WTC11 (cell line): ENCODE measurements around the gene XPOT. TPM values are rescaled to one million over a fixed set of nuclear protein-coding genes. Genes with fewer than 3 reads are reported as not detected.

Experiments used
- CDX4 ChIP-seq: fragments of 250-450 bp; sonication (Bioruptor Pico); IDR thresholded peaks from 2 replicates; pipeline ENCODE4 v1.9.0; 2021; ENCODE audit warnings: moderate library complexity, mild to moderate bottlenecking, inconsistent platforms, borderline replicate concordance
- E2F4 ChIP-seq: sonication (generic); formaldehyde crosslinking; IDR thresholded peaks from 2 replicates; pipeline ENCODE4 v1.8.1; 2022; ENCODE audit warnings: low read depth, mild to moderate bottlenecking, moderate library complexity, missing genetic modification reagents, borderline replicate concordance
- GABPB1 ChIP-seq: sonication (generic); formaldehyde crosslinking; IDR thresholded peaks from 2 replicates; pipeline ENCODE4 v1.8.1; 2023; ENCODE audit warnings: mild to moderate bottlenecking, missing genetic modification reagents
- GRHL2 ChIP-seq: fragments of 250-450 bp; sonication (Bioruptor Pico); IDR thresholded peaks from 2 replicates; pipeline ENCODE4 v1.8.0; 2022; ENCODE audit warnings: mild to moderate bottlenecking, moderate library complexity; ENCODE audit not compliant: insufficient replicate concordance, severe bottlenecking
- GTF2I ChIP-seq: fragments of 250-450 bp; sonication (Bioruptor Pico); conservative IDR thresholded peaks from 2 replicates; pipeline ENCODE4 v1.4.0; 2021; ENCODE audit warnings: mild to moderate bottlenecking
- HMGA2 ChIP-seq: fragments of 250-450 bp; sonication (Bioruptor Pico); IDR thresholded peaks from 2 replicates; pipeline ENCODE4 v1.4.0; 2021; ENCODE audit warnings: mild to moderate bottlenecking, moderate library complexity
- MXD4 ChIP-seq: fragments of 250-450 bp; sonication (Bioruptor Pico); IDR thresholded peaks from 2 replicates; pipeline ENCODE4 v1.8.0; 2021; ENCODE audit warnings: mild to moderate bottlenecking, moderate library complexity, borderline replicate concordance
- MYBL2 ChIP-seq: sonication (generic); formaldehyde crosslinking; IDR thresholded peaks from 2 replicates; pipeline ENCODE4 v1.8.1; 2023; ENCODE audit warnings: mild to moderate bottlenecking, moderate library complexity, missing genetic modification reagents
- NFE2L1 ChIP-seq: sonication (generic); formaldehyde crosslinking; IDR thresholded peaks from 2 replicates; pipeline ENCODE4 v1.8.1; 2023; ENCODE audit warnings: missing genetic modification reagents
- NFYB ChIP-seq: sonication (generic); formaldehyde crosslinking; conservative IDR thresholded peaks from 2 replicates; pipeline ENCODE4 v1.8.0; 2022; ENCODE audit warnings: low read depth, missing genetic modification reagents
- RELA ChIP-seq: sonication (generic); formaldehyde crosslinking; IDR thresholded peaks from 2 replicates; pipeline ENCODE4 v1.8.1; 2022; ENCODE audit warnings: missing genetic modification reagents, mild to moderate bottlenecking, borderline replicate concordance
- TCF7 ChIP-seq: sonication (generic); formaldehyde crosslinking; IDR thresholded peaks from 2 replicates; pipeline ENCODE4 v1.8.0; 2022; ENCODE audit warnings: mild to moderate bottlenecking, low read depth, missing genetic modification reagents, moderate library complexity
- TEAD4 ChIP-seq: sonication (generic); formaldehyde crosslinking; IDR thresholded peaks from 2 replicates; pipeline ENCODE4 v1.8.0; 2022; ENCODE audit warnings: mild to moderate bottlenecking, missing genetic modification reagents
- ZNF138 ChIP-seq: sonication (generic); formaldehyde crosslinking; conservative IDR thresholded peaks from 2 replicates; pipeline ENCODE4 v1.8.1; 2022; ENCODE audit warnings: mild to moderate bottlenecking, moderate library complexity, missing genetic modification reagents
- ZNF263 ChIP-seq: sonication (generic); formaldehyde crosslinking; IDR thresholded peaks from 2 replicates; pipeline ENCODE4 v1.8.1; 2022; ENCODE audit warnings: low read depth, mild to moderate bottlenecking, moderate library complexity, missing genetic modification reagents
- ZNF317 ChIP-seq: sonication (generic); formaldehyde crosslinking; IDR thresholded peaks from 2 replicates; pipeline ENCODE4 v1.8.1; 2023; ENCODE audit warnings: low read depth, mild to moderate bottlenecking, moderate library complexity, missing genetic modification reagents, borderline replicate concordance
- ZNF423 ChIP-seq: fragments of 250-450 bp; sonication (Bioruptor Pico); IDR thresholded peaks from 2 replicates; pipeline ENCODE4 v2.1.2; 2022; ENCODE audit warnings: mild to moderate bottlenecking, moderate library complexity
- total RNA-seq: library from RNA; stranded (reverse); gene quantifications from 3 replicates; pipeline ENCODE4 v1.2.3, GENCODE V29; 2021
- TF ChIP-seq, protein P1 (sequence below): sonication (generic); formaldehyde crosslinking; IDR thresholded peaks from 2 replicates; pipeline ENCODE4 v1.8.0; 2023; ENCODE audit warnings: missing genetic modification reagents, mild to moderate bottlenecking, borderline replicate concordance
- TF ChIP-seq, protein P2 (sequence below): sonication (generic); formaldehyde crosslinking; IDR thresholded peaks from 2 replicates; pipeline ENCODE4 v1.8.1; 2023; ENCODE audit warnings: mild to moderate bottlenecking, moderate library complexity, missing genetic modification reagents
- TF ChIP-seq, protein P3 (sequence below): fragments of 250-450 bp; sonication (Bioruptor Pico); conservative IDR thresholded peaks from 2 replicates; pipeline ENCODE4 v1.9.0; 2021; ENCODE audit warnings: mild to moderate bottlenecking
- TF ChIP-seq, protein P4 (sequence below): sonication (generic); formaldehyde crosslinking; IDR thresholded peaks from 2 replicates; pipeline ENCODE4 v1.8.0; 2022; ENCODE audit warnings: missing genetic modification reagents

XPOT gene
- total RNA-seq, 1 experiment from 2014 or later = 134 TPM

DNA sequence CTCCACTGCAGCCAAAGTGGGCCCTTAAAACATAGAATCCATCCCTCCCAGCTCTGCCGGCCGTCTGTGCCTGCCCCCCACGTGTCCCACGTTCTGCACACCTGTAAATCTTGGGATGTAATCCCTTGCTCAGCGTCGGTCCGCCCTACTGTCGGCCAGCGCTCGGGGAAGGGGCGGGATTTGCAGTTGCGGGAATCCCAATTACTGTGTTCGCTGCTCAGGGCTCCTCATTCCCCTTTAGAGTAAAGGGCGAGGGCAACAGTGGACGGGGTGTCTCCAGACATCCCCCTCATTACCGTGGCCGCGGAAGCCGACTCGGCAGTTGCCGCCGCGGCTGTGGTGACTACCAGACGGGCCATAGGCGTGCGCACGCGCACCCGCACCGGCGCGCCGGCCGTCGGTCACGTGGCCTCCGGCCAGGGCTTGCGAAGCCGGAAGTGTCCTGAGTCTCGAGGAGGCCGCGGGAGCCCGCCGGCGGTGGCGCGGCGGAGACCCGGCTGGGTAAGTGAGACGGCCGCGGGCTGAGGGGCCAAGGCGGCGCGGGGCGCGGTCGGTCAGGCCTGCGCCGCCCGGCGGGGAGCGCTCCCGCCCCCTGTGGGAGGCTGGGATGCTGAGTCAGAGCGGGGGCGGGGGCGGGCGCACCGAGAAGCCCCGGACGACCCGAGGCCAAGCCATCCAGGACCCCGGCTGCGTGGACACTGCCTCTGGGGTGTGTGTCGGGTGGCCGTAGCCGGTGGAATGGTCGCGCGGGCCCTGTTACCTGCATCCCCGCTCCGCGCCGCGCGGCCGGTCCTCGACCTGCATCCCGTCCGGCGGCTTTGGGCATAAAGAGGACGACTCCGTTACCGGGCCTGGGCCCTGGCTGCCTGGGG is 47.7 kb downstream of the XPOT start, which contains the start of gene TBK1 (continued):
- TF ChIP-seq MXD4 (CRISPR knock-in tag) = no peak
- peak; percentile 48; the same call in 1 of the 2 replicates for TF ChIP-seq MYBL2 (CRISPR knock-in tag)
- peak; percentile 19; the same call in 1 of the 2 replicates for TF ChIP-seq GABPB1 (CRISPR knock-in tag)
- TF ChIP-seq CDX4 (CRISPR knock-in tag) = no peak
- TF ChIP-seq, protein P1, sequence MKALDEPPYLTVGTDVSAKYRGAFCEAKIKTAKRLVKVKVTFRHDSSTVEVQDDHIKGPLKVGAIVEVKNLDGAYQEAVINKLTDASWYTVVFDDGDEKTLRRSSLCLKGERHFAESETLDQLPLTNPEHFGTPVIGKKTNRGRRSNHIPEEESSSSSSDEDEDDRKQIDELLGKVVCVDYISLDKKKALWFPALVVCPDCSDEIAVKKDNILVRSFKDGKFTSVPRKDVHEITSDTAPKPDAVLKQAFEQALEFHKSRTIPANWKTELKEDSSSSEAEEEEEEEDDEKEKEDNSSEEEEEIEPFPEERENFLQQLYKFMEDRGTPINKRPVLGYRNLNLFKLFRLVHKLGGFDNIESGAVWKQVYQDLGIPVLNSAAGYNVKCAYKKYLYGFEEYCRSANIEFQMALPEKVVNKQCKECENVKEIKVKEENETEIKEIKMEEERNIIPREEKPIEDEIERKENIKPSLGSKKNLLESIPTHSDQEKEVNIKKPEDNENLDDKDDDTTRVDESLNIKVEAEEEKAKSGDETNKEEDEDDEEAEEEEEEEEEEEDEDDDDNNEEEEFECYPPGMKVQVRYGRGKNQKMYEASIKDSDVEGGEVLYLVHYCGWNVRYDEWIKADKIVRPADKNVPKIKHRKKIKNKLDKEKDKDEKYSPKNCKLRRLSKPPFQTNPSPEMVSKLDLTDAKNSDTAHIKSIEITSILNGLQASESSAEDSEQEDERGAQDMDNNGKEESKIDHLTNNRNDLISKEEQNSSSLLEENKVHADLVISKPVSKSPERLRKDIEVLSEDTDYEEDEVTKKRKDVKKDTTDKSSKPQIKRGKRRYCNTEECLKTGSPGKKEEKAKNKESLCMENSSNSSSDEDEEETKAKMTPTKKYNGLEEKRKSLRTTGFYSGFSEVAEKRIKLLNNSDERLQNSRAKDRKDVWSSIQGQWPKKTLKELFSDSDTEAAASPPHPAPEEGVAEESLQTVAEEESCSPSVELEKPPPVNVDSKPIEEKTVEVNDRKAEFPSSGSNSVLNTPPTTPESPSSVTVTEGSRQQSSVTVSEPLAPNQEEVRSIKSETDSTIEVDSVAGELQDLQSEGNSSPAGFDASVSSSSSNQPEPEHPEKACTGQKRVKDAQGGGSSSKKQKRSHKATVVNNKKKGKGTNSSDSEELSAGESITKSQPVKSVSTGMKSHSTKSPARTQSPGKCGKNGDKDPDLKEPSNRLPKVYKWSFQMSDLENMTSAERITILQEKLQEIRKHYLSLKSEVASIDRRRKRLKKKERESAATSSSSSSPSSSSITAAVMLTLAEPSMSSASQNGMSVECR (CRISPR knock-in tag) = peak; percentile 3; the same call in 1 of the 2 replicates
- no peak for TF ChIP-seq TCF7 (CRISPR knock-in tag)
- no peak for TF ChIP-seq GRHL2 (CRISPR knock-in tag)
- TF ChIP-seq ZNF138 (CRISPR knock-in tag) = no peak
- TF ChIP-seq NFYB (CRISPR knock-in tag) = no peak
- TF ChIP-seq RELA = no peak
- TF ChIP-seq GTF2I = no peak
- no peak for TF ChIP-seq ZNF317
- TF ChIP-seq ZNF263 = no peak
- TF ChIP-seq, protein P2, sequence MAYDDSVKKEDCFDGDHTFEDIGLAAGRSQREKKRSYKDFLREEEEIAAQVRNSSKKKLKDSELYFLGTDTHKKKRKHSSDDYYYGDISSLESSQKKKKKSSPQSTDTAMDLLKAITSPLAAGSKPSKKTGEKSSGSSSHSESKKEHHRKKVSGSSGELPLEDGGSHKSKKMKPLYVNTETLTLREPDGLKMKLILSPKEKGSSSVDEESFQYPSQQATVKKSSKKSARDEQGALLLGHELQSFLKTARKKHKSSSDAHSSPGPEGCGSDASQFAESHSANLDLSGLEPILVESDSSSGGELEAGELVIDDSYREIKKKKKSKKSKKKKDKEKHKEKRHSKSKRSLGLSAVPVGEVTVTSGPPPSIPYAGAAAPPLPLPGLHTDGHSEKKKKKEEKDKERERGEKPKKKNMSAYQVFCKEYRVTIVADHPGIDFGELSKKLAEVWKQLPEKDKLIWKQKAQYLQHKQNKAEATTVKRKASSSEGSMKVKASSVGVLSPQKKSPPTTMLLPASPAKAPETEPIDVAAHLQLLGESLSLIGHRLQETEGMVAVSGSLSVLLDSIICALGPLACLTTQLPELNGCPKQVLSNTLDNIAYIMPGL (CRISPR knock-in tag) = no peak; the same call in 1 of the 2 replicates
- TF ChIP-seq TEAD4 (CRISPR knock-in tag) = no peak
- TF ChIP-seq NFE2L1 (CRISPR knock-in tag) = peak; percentile 73; the same call in 1 of the 2 replicates
- TF ChIP-seq, protein P3, sequence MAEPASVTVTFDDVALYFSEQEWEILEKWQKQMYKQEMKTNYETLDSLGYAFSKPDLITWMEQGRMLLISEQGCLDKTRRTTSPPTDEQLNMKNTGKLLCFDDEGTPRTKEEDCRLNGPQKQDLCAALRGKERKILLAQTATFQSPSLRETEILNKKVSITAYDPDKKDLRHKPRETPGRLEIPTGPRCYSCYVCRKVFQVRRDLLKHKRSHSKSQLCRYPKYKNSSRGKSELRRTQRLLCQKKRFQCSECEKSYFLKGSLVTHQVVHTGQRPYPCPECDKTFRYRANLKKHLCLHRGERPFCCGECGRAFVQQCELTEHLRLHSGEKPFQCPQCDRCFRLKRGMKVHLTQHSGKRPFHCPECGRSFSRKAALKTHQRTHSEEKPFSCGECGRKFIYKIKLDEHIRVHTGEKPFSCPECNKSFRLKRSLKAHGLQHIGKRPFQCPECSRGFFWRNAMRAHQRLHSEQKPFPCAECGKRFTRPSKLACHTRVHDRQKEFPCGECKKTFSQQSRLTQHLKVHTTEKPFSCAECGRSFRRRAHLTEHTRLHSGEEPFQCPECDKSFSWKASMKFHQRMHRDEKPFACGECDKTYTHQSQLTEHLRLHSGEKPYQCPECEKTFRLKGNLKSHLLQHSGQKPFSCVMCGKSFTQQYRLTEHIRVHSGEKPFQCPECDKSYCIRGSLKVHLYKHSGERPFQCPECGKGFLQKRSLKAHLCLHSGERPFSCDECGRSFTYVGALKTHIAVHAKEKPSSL = no peak
- no peak for TF ChIP-seq HMGA2 (CRISPR knock-in tag)
- TF ChIP-seq, protein P4, sequence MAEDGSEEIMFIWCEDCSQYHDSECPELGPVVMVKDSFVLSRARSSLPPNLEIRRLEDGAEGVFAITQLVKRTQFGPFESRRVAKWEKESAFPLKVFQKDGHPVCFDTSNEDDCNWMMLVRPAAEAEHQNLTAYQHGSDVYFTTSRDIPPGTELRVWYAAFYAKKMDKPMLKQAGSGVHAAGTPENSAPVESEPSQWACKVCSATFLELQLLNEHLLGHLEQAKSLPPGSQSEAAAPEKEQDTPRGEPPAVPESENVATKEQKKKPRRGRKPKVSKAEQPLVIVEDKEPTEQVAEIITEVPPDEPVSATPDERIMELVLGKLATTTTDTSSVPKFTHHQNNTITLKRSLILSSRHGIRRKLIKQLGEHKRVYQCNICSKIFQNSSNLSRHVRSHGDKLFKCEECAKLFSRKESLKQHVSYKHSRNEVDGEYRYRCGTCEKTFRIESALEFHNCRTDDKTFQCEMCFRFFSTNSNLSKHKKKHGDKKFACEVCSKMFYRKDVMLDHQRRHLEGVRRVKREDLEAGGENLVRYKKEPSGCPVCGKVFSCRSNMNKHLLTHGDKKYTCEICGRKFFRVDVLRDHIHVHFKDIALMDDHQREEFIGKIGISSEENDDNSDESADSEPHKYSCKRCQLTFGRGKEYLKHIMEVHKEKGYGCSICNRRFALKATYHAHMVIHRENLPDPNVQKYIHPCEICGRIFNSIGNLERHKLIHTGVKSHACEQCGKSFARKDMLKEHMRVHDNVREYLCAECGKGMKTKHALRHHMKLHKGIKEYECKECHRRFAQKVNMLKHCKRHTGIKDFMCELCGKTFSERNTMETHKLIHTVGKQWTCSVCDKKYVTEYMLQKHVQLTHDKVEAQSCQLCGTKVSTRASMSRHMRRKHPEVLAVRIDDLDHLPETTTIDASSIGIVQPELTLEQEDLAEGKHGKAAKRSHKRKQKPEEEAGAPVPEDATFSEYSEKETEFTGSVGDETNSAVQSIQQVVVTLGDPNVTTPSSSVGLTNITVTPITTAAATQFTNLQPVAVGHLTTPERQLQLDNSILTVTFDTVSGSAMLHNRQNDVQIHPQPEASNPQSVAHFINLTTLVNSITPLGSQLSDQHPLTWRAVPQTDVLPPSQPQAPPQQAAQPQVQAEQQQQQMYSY (CRISPR knock-in tag) = no peak
- no peak for TF ChIP-seq E2F4 (CRISPR knock-in tag)
- no peak for TF ChIP-seq ZNF423 (CRISPR knock-in tag)
